Hair follicular keratinocyte (primary cell): ENCODE results near the gene CACTIN. TPM values are rescaled to one million over a fixed set of nuclear protein-coding genes. Genes with fewer than 3 reads are reported as not detected.

Source experiments
- total RNA-seq: library from RNA; depleted of rRNA; stranded (reverse); fragments of >200 nt; gene quantifications from 2 replicates; pipeline ENCODE4 v1.2.3, GENCODE V29; 2015

CACTIN gene
- total RNA-seq: 31.4 and 36.1 TPM in 2 replicates

GRCh38 chr19:3626473-3627350 is at the start of gene CACTIN:
Gene CACTIN, minus strand, starts transcription at chr19:3626790. Its CDS starts 28 bp downstream, at chr19:3626762.

GRCh38 chr19:3606690-3607289 is 19.8 kb downstream of the CACTIN start, which contains the start of gene TBXA2R:
Gene TBXA2R, minus strand, starts transcription at chr19:3606875. Its CDS starts 6,241 bp downstream, at chr19:3600634.

GRCh38 chr19:3585301-3586126 is 41.1 kb downstream of the CACTIN start, which contains the start of gene GIPC3:
Gene GIPC3, plus strand, starts transcription at chr19:3585478. Its CDS starts 120 bp downstream, at chr19:3585598.

GRCh38 chr19:3572855-3573161 is 53.8 kb downstream of the CACTIN start, which contains the start of gene HMG20B:
Gene HMG20B, plus strand, starts transcription at chr19:3572944. Its CDS starts 366 bp downstream, at chr19:3573310.

Other genes with a start within 250 kb of the CACTIN start
- not detected in 2 replicates for gene SMIM24, start 146.3 kb downstream of the CACTIN start, total RNA-seq
- gene SMIM44, start 143.3 kb downstream of the CACTIN start, total RNA-seq: not detected in 2 replicates
- gene DOHH, start 126.1 kb downstream of the CACTIN start, total RNA-seq: 23.4 and 39.8 TPM in 2 replicates
- gene FZR1, start 120.5 kb downstream of the CACTIN start, total RNA-seq: 28.0 and 47.8 TPM in 2 replicates
- not detected in 2 replicates for gene TEKTIP1, start 87.6 kb downstream of the CACTIN start, total RNA-seq
- gene MFSD12, start 69.2 kb downstream of the CACTIN start, total RNA-seq: 46.5 and 62.0 TPM in 2 replicates
- 88.2 and 115 TPM in 2 replicates for gene HMG20B, start 53.8 kb downstream of the CACTIN start, total RNA-seq
- gene GIPC3, start 41.3 kb downstream of the CACTIN start, total RNA-seq: not detected in 2 replicates
- gene TBXA2R, start 19.9 kb downstream of the CACTIN start, total RNA-seq: 0.23 TPM in 2 replicates
- gene PIP5K1C, start 73.7 kb upstream of the CACTIN start, total RNA-seq: 9.6 and 10.5 TPM in 2 replicates
- gene TJP3, start 81.6 kb upstream of the CACTIN start, total RNA-seq: under 0.01 and 1.7 TPM in 2 replicates
- gene APBA3, start 134.9 kb upstream of the CACTIN start, total RNA-seq: 15.5 and 16.0 TPM in 2 replicates
- 56.5 and 77.3 TPM in 2 replicates for gene MRPL54, start 135.9 kb upstream of the CACTIN start, total RNA-seq
- not detected in 2 replicates for gene RAX2, start 145.4 kb upstream of the CACTIN start, total RNA-seq
- not detected in 2 replicates for gene MATK, start 159.6 kb upstream of the CACTIN start, total RNA-seq
- not detected in 2 replicates for gene ZFR2, start 242.2 kb upstream of the CACTIN start, total RNA-seq